H9 (cell line): ENCODE results near the gene PDZRN4. TPM values are rescaled to one million over a fixed set of nuclear protein-coding genes. Genes with fewer than 3 reads are reported as not detected.

ENCODE experiments used
- DNase-seq: peaks from one replicate; pipeline ENCODE4 v3.0.0-alpha.2; 2017
- H2AFZ ChIP-seq: one replicate; pipeline ENCODE4 v1.6.1; 2013; ENCODE audit warnings: mild to moderate bottlenecking, low read length, control low read depth, moderate library complexity
- H2AK5ac ChIP-seq: 2 replicates; pipeline ENCODE4 v1.6.1; 2013; ENCODE audit warnings: low read length, control low read depth, mixed read lengths; ENCODE audit not compliant: insufficient read length
- H2BK120ac ChIP-seq: one replicate; pipeline ENCODE4 v1.6.1; 2013; ENCODE audit warnings: low read depth, mild to moderate bottlenecking, low read length, control low read depth, inconsistent platforms; ENCODE audit not compliant: poor library complexity, severe bottlenecking
- H2BK12ac ChIP-seq: 2 replicates; pipeline ENCODE4 v1.6.1; 2013; ENCODE audit warnings: low read length, control low read depth, mixed read lengths, low read depth; ENCODE audit not compliant: insufficient read length
- H2BK15ac ChIP-seq: 2 replicates; pipeline ENCODE4 v1.6.1; 2013; ENCODE audit warnings: low read depth, low read length, control low read depth
- H2BK20ac ChIP-seq: one replicate; pipeline ENCODE4 v1.6.1; 2013; ENCODE audit warnings: low read depth, mild to moderate bottlenecking, low read length, control low read depth, inconsistent platforms; ENCODE audit not compliant: poor library complexity, severe bottlenecking
- H2BK5ac ChIP-seq: 2 replicates; pipeline ENCODE4 v1.6.1; 2013; ENCODE audit warnings: low read length, control low read depth, mixed read lengths; ENCODE audit not compliant: insufficient read length
- H3K14ac ChIP-seq: 2 replicates; pipeline ENCODE4 v1.6.1; 2013; ENCODE audit warnings: low read length, control low read depth; ENCODE audit not compliant: insufficient read depth
- H3K18ac ChIP-seq: 2 replicates; pipeline ENCODE4 v1.6.1; 2013; ENCODE audit warnings: low read depth, mild to moderate bottlenecking, mixed read lengths, low read length, control low read depth; ENCODE audit not compliant: insufficient read length
- H3K23ac ChIP-seq: 2 replicates; pipeline ENCODE4 v1.6.1; 2013; ENCODE audit warnings: low read length, control low read depth, mixed read lengths, low read depth; ENCODE audit not compliant: insufficient read length
- H3K23me2 ChIP-seq: 2 replicates; pipeline ENCODE4 v1.6.1; 2013; ENCODE audit warnings: low read depth, mild to moderate bottlenecking, mixed read lengths, low read length, control low read depth; ENCODE audit not compliant: insufficient read length, poor library complexity, severe bottlenecking
- H3K27ac ChIP-seq: 2 replicates; pipeline ENCODE4 v1.5.1; 2013; ENCODE audit warnings: low read length, control low read depth, mixed read lengths, low read depth; ENCODE audit not compliant: insufficient read length
- H3K27me3 ChIP-seq: 2 replicates; pipeline ENCODE4 v1.6.1; 2013; ENCODE audit warnings: low read length, control low read depth, inconsistent platforms; ENCODE audit not compliant: insufficient read depth
- H3K4ac ChIP-seq: 2 replicates; pipeline ENCODE4 v1.6.1; 2013; ENCODE audit warnings: low read depth, mild to moderate bottlenecking, control low read depth, inconsistent platforms, low read length, moderate library complexity
- H3K4me1 ChIP-seq: 2 replicates; pipeline ENCODE4 v1.6.1; 2013; ENCODE audit warnings: low read length, control low read depth, inconsistent platforms; ENCODE audit not compliant: insufficient read depth
- H3K4me2 ChIP-seq: 2 replicates; pipeline ENCODE4 v1.6.1; 2013; ENCODE audit warnings: low read length, control low read depth, mixed read lengths; ENCODE audit not compliant: insufficient read length, insufficient read depth
- H3K56ac ChIP-seq: 2 replicates; pipeline ENCODE4 v1.6.1; 2013; ENCODE audit warnings: low read depth, mild to moderate bottlenecking, mixed read lengths, low read length, control low read depth; ENCODE audit not compliant: insufficient read length
- H3K79me1 ChIP-seq: 2 replicates; pipeline ENCODE4 v1.6.1; 2013; ENCODE audit warnings: low read depth, mild to moderate bottlenecking, moderate library complexity, low read length, control low read depth, inconsistent platforms; ENCODE audit not compliant: insufficient read depth, poor library complexity, severe bottlenecking
- H3K79me2 ChIP-seq: 2 replicates; pipeline ENCODE4 v1.6.1; 2013; ENCODE audit warnings: low read length, control low read depth, inconsistent platforms; ENCODE audit not compliant: insufficient read depth
- H3K9ac ChIP-seq: 2 replicates; pipeline ENCODE4 v1.6.1; 2013; ENCODE audit warnings: low read length, control low read depth, mixed read lengths; ENCODE audit not compliant: insufficient read length; ENCODE audit errors: extremely low read depth
- H3K9me3 ChIP-seq: one replicate; pipeline ENCODE4 v1.6.1; 2013; ENCODE audit warnings: low read depth, low read length, inconsistent platforms; ENCODE audit not compliant: control insufficient read depth
- H3T11ph ChIP-seq: one replicate; pipeline ENCODE4 v1.6.1; 2013; ENCODE audit warnings: mild to moderate bottlenecking, low read length, control low read depth, inconsistent platforms
- H4K20me1 ChIP-seq: one replicate; pipeline ENCODE4 v1.6.1; 2013; ENCODE audit not compliant: control insufficient read depth, insufficient read length, insufficient read depth
- H4K5ac ChIP-seq: 2 replicates; pipeline ENCODE4 v1.6.1; 2013; ENCODE audit warnings: low read depth, mild to moderate bottlenecking, mixed read lengths, low read length, control low read depth; ENCODE audit not compliant: insufficient read length
- H4K8ac ChIP-seq: replicated peaks from 2 replicates; pipeline ENCODE4 v1.6.1; 2013; ENCODE audit warnings: low read length, control low read depth, mixed read lengths, low read depth; ENCODE audit not compliant: insufficient read length
- H4K91ac ChIP-seq: 2 replicates; pipeline ENCODE4 v1.6.1; 2013; ENCODE audit warnings: low read depth, mild to moderate bottlenecking, moderate library complexity, mixed read lengths, low read length, control low read depth; ENCODE audit not compliant: insufficient read length
- H3K27ac Mint-ChIP-seq, 3 experiments: 2 replicates in 2 of 3; 3 replicates in 1 of 3; pipeline ENCODE4 v1.8.0; 2020 to 2021; ENCODE audit warnings: mixed read lengths in 3 of 3, mild to moderate bottlenecking in 1 of 3, moderate library complexity in 1 of 3
- H3K27me3 Mint-ChIP-seq: 2 replicates; pipeline ENCODE4 v1.8.0; 2021; ENCODE audit warnings: low read depth, mild to moderate bottlenecking, moderate library complexity, mixed read lengths
- H3K36me3 Mint-ChIP-seq, 3 experiments: 2 replicates in 2 of 3; 3 replicates in 1 of 3; pipeline ENCODE4 v1.8.0; 2020 to 2021; ENCODE audit warnings: low read depth in 3 of 3, mixed read lengths in 3 of 3; ENCODE audit not compliant: insufficient read depth in 1 of 3
- H3K4me1 Mint-ChIP-seq, 2 experiments: 2 replicates each; pipeline ENCODE4 v1.8.0; 2020; ENCODE audit warnings: mixed read lengths in 2 of 2
- H3K4me3 Mint-ChIP-seq, 2 experiments: 2 replicates in 1 of 2; 3 replicates in 1 of 2; pipeline ENCODE4 v1.8.0; 2020 to 2021; ENCODE audit warnings: mild to moderate bottlenecking in 2 of 2, mixed read lengths in 2 of 2, moderate library complexity in 1 of 2
- H3K9me3 Mint-ChIP-seq, 2 experiments: 2 replicates in 1 of 2; 3 replicates in 1 of 2; pipeline ENCODE4 v1.8.0; 2020; ENCODE audit warnings: mild to moderate bottlenecking in 2 of 2, mixed read lengths in 2 of 2, moderate library complexity in 1 of 2
- CTCF ChIP-seq: fragments of 200-600 bp; sonication (generic); conservative IDR thresholded peaks from 3 replicates; pipeline ENCODE4 v1.8.0; 2021; ENCODE audit warnings: antibody characterized with exemption, mild to moderate bottlenecking
- WGBS: extraction: QIAGEN DNeasy Blood & Tissue Kit; methylation state at CpG from one replicate; pipeline ENCODE4 v1.1.7; 2013; ENCODE audit warnings: missing lambda C conversion rate, low lambda C conversion rate, mixed read lengths; ENCODE audit not compliant: insufficient read length; ENCODE audit errors: extremely low coverage; 5-methylcytosine and 5-hydroxymethylcytosine counted together
- total RNA-seq: library from RNA; stranded (reverse); gene quantifications from 2 replicates; pipeline ENCODE4 v1.2.1, GENCODE V29; 2021

The PDZRN4 gene
- total RNA-seq, 1 experiment from 2014 or later: not detected

GRCh38 chr12:41573445-41573844 lies 385.3 kb downstream of the PDZRN4 start:
- no peak overlapping the region for H3K4me3 Mint-ChIP-seq
- Histone ChIP-seq H3K9ac (no peak overlapping the region), H3T11ph (no peak overlapping the region), H2BK20ac (no peak overlapping the region), H3K79me1 (no peaks in the 10 kb centered on the region), H3K9me3 (no peaks in the 10 kb centered on the region), H2BK120ac (no peak overlapping the region), H2BK15ac (no peak overlapping the region), H3K23ac (no peak overlapping the region), H2BK12ac (no peak overlapping the region), H3K18ac (peak overlapping the region; percentile 23), H4K91ac (no peak overlapping the region), H3K4ac (no peak overlapping the region), H3K23me2 (no peaks in the 10 kb centered on the region), H3K14ac (no peak overlapping the region), H2AK5ac (no peak overlapping the region), H4K8ac (no peak overlapping the region), H3K79me2 (no peaks in the 10 kb centered on the region), H2BK5ac (no peak overlapping the region), H4K20me1 (no peaks in the 10 kb centered on the region), H3K27ac (no peak overlapping the region), H2AFZ (no peak overlapping the region), H3K56ac (no peak overlapping the region), H4K5ac (no peak overlapping the region), H3K4me2 (no peak overlapping the region), H3K27me3 (no peaks in the 10 kb centered on the region), H3K4me1 (no peaks in the 10 kb centered on the region; the same call in 1 of the 2 replicates)
- H3K4me1 Mint-ChIP-seq: peaks cover 25 to 31% of the 10 kb centered on the region in 2 experiments
- no peak overlapping the region for H3K27ac Mint-ChIP-seq
- no peaks in the 10 kb centered on the region for H3K9me3 Mint-ChIP-seq
- H3K36me3 Mint-ChIP-seq: no peaks in the 10 kb centered on the region
- DNase-seq: no peak
- TF ChIP-seq CTCF: no peak
- H3K27me3 Mint-ChIP-seq: no peaks in the 10 kb centered on the region
- WGBS: no CpG with 5 or more reads among the region's 17 CpGs
